HCT116 (cell line): ENCODE data around the gene OSBP2. TPM values are rescaled to one million over a fixed set of nuclear protein-coding genes. Genes with fewer than 3 reads are reported as not detected.

Experiments used
- ATAC-seq: fragments of 200-7000 bp; cut with Tn5 transposase; 2 replicates; pipeline ENCODE4 v1.9.1; 2020; ENCODE audit warnings: mild to moderate bottlenecking, moderate library complexity
- BruUV-seq: library from RNA; stranded (reverse); fragments of 400-500 nt; replicated peaks from 2 replicates; lab custom pipeline; 2021; lab: Mats Ljungman, UMichigan
- CTCF ChIA-PET: fragments of 300-600 bp; sonication (Branson Sonifier 250); formaldehyde crosslinking; loops from one replicate; lab custom pipeline; 2021; ENCODE audit warnings: antibody characterized with exemption; lab: Charles Lee
- POLR2A ChIA-PET: fragments of 300-600, 350-600 bp; sonication (Branson Sonifier 250); formaldehyde crosslinking; loops from one replicate; lab custom pipeline; 2021; ENCODE audit warnings: antibody characterized with exemption; lab: Charles Lee
- RAD21 ChIA-PET, 2 experiments: fragments of 300-600 bp; sonication (Branson Sonifier 250); formaldehyde crosslinking; loops; one replicate each; lab custom pipeline; 2023; ENCODE audit warnings: low total read pairs in 2 of 2; ENCODE audit not compliant: uncharacterized antibody in 2 of 2, unreplicated experiment in 2 of 2, low non-redundant PET in 1 of 2; lab: Charles Lee
- DNase-seq: peaks from one replicate; pipeline ENCODE4 v3.0.0-alpha.2; 2010; ENCODE audit warnings: low read depth, low spot score
- H2AFZ ChIP-seq: fragments of 200-600 bp; shearing (Covaris generic), sonication (generic); 2 replicates; pipeline ENCODE4 v1.6.1; 2017; ENCODE audit warnings: low read depth, mixed run types, mixed read lengths, antibody characterized with exemption, low read length; ENCODE audit not compliant: poor library complexity, severe bottlenecking
- H3K27ac ChIP-seq: 2 replicates; pipeline ENCODE4 v1.5.1; 2012; ENCODE audit warnings: low read depth, low read length
- H3K27me3 ChIP-seq: fragments of 200-600 bp; sonication (generic); 2 replicates; pipeline ENCODE4 v1.6.1; 2016; ENCODE audit warnings: mixed run types, low read length, mixed read lengths; ENCODE audit not compliant: insufficient read depth
- H3K36me3 ChIP-seq, 2 experiments: fragments of 200-500 bp in 1 of 2; fragments of 200-600 bp in 1 of 2; sonication (Bioruptor generic) in 1 of 2; sonication (generic) in 1 of 2; 2 replicates each; pipeline versions ENCODE4 v1.5.1 to v1.6.1; 2014 to 2016; ENCODE audit warnings: low read length in 2 of 2, inconsistent platforms in 1 of 2, mixed read lengths in 1 of 2, mixed run types in 1 of 2; ENCODE audit not compliant: insufficient read depth in 2 of 2, control insufficient read depth in 1 of 2
- H3K4me1 ChIP-seq, 2 experiments: fragments of 200-600 bp in 1 of 2; sonication (generic) in 1 of 2; 2 replicates each; pipeline versions ENCODE4 v1.5.1 to v1.6.1; 2012 to 2017; ENCODE audit warnings: low read length in 2 of 2, inconsistent platforms in 1 of 2, mild to moderate bottlenecking in 1 of 2, mixed read lengths in 1 of 2, mixed run types in 1 of 2, moderate library complexity in 1 of 2; ENCODE audit not compliant: insufficient read depth in 2 of 2, control insufficient read depth in 1 of 2
- H3K4me2 ChIP-seq: fragments of 200-600 bp; sonication (generic); 2 replicates; pipeline ENCODE4 v1.6.1; 2017; ENCODE audit warnings: mixed run types, low read length, mixed read lengths
- H3K4me3 ChIP-seq, 2 experiments: fragments of 200-600 bp in 1 of 2; sonication (generic) in 1 of 2; replicated peaks in 1 of 2; 2 replicates each; pipeline ENCODE4 v1.5.1; 2011 to 2016; ENCODE audit warnings: low read length in 2 of 2, control low read depth in 1 of 2, low read depth in 1 of 2, mild to moderate bottlenecking in 1 of 2, mixed read lengths in 1 of 2, mixed run types in 1 of 2
- H3K79me2 ChIP-seq: fragments of 200-600 bp; sonication (generic); 2 replicates; pipeline ENCODE4 v1.6.1; 2017; ENCODE audit warnings: mild to moderate bottlenecking, mixed run types, low read length, moderate library complexity, mixed read lengths; ENCODE audit not compliant: insufficient read depth
- H3K9ac ChIP-seq: fragments of 200-600 bp; sonication (generic); 2 replicates; pipeline ENCODE4 v1.6.1; 2016; ENCODE audit warnings: low read length, mixed read lengths
- H3K9me2 ChIP-seq: fragments of 200-600 bp; sonication (generic), shearing (Covaris generic); 2 replicates; pipeline ENCODE4 v1.6.1; 2017; ENCODE audit warnings: mixed run types, mild to moderate bottlenecking, moderate library complexity; ENCODE audit not compliant: insufficient read depth
- H3K9me3 ChIP-seq, 2 experiments: fragments of 200-500 bp in 1 of 2; fragments of 200-600 bp in 1 of 2; sonication (Bioruptor generic) in 1 of 2; sonication (generic) in 1 of 2; 2 replicates each; pipeline ENCODE4 v1.6.1; 2014 to 2017; ENCODE audit warnings: low read length in 2 of 2, mixed read lengths in 2 of 2, inconsistent platforms in 1 of 2, low read depth in 1 of 2, mild to moderate bottlenecking in 1 of 2, mixed run types in 1 of 2, moderate library complexity in 1 of 2; ENCODE audit not compliant: control insufficient read depth in 1 of 2, insufficient read depth in 1 of 2
- H4K20me1 ChIP-seq: fragments of 200-600 bp; sonication (generic), shearing (Covaris generic); 2 replicates; pipeline ENCODE4 v1.6.1; 2017; ENCODE audit warnings: mixed run types, mild to moderate bottlenecking, moderate library complexity; ENCODE audit not compliant: insufficient read depth
- CEBPB ChIP-seq: IDR thresholded peaks from 2 replicates; pipeline ENCODE4 v1.6.1; 2012; ENCODE audit warnings: low read depth
- EZH2phosphoT487 ChIP-seq: fragments of 200-600 bp; IDR thresholded peaks from 2 replicates; pipeline ENCODE4 v1.6.1; 2018; ENCODE audit warnings: antibody characterized with exemption, borderline replicate concordance
- POLR2AphosphoS5 ChIP-seq: IDR thresholded peaks from 2 replicates; pipeline ENCODE4 v1.6.1; 2011; ENCODE audit warnings: mild to moderate bottlenecking, low read depth, low read length, moderate library complexity
- YY1 ChIP-seq: IDR thresholded peaks from 2 replicates; pipeline ENCODE4 v1.6.1; 2011; ENCODE audit warnings: low read length, low read depth, moderate library complexity, mild to moderate bottlenecking; ENCODE audit not compliant: insufficient replicate concordance; ENCODE audit errors: extremely low read depth
- ZFX ChIP-seq: fragments of 450-650 bp; IDR thresholded peaks from 2 replicates; pipeline ENCODE4 v1.6.1; 2017
- intact Hi-C: fragments of 100-400 bp; cut with micrococcal nuclease; formaldehyde crosslinking; loops from 2 replicates; pipeline ENCODE4 v1.10.0; 2022
- total RNA-seq: library from RNA; stranded (reverse); gene quantifications from one replicate; pipeline ENCODE4 v1.2.1, GENCODE V29; 2021; ENCODE audit not compliant: unreplicated experiment
- TF ChIP-seq, protein P1 (sequence below): IDR thresholded peaks from 2 replicates; pipeline ENCODE4 v1.6.1; 2012

Gene OSBP2
- total RNA-seq, 1 experiment from 2014 or later = 12.9 TPM

DNA sequence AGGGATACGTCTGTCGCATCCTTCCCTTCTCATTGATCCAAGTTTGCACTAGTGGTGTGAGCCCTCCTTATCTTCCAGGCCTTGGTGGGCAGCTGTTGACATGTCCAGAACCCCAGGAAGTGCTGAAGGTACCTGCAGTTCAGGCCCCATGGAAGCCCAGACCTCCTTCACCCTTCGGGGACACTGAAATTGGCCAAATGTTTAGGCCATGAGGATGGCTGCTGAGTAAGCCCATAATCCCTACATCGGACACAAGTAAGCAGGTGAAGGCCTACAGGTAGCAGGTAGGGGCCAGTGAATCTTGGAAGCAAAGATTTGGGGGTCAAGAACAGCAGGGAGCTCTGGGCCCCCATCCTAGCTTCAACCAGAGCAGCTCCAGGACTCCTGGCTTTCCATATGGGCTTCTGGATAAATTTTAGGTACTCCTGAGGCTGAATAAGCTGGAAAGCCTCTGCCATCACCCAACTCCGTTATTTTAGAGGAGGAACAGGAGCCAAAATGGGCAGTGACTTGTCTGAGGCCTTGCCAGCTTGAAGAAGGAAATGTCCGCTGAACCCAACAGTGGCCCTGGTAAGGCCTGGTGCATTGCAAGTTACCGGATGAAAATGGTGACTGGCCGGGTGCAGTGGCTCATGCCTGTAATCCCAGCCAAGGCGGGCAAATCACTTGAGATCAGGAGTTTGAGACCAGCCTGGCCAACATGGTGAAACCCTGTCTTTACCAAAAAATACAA lies 228.7 kb downstream of the OSBP2 start:
- ChIA-PET POLR2A (no interaction called here), CTCF (interaction anchor here (1.9 kb wide), 1 partner anchor 160 kb away, joined by 7 read pairs; no protein-coding TSS in a partner anchor)
- Histone ChIP-seq H3K9me2 (no peaks in the 10 kb centered on the region), H3K9me3 (no peaks in the 10 kb centered on the region), H3K27ac (no peak overlapping the region), H3K36me3 (peaks cover 3 to 10% of the 10 kb centered on the region in 2 experiments; a peak in 3 of 4 replicates), H3K79me2 (no peaks in the 10 kb centered on the region), H4K20me1 (no peaks in the 10 kb centered on the region), H3K4me3 (no peak overlapping the region), H3K4me1 (no peaks in the 10 kb centered on the region), H2AFZ (no peak overlapping the region)
- BruUV-seq = no TSS peak
- DNase-seq = no peak
- intact Hi-C loops = loop anchor here (10.0 kb wide), 1 partner anchor 289 kb away; the partner anchor contains the start of gene SLC35E4
- TF ChIP-seq EZH2phosphoT487 = no peak
- TF ChIP-seq YY1 = no peak
- TF ChIP-seq POLR2AphosphoS5 = no peak
- TF ChIP-seq, all 23 proteins: peak for 0
- Histone ChIP-seq H3K9ac (no peak overlapping the region), H3K4me2 (no peak overlapping the region), H3K27me3 (no peaks in the 10 kb centered on the region)
- no peak for ATAC-seq
- RAD21 ChIA-PET = interaction anchor here in 1 of 2 experiments (0.6 kb wide), 1 partner anchor 156 kb away, joined by 3 read pairs; no protein-coding TSS in a partner anchor

DNA sequence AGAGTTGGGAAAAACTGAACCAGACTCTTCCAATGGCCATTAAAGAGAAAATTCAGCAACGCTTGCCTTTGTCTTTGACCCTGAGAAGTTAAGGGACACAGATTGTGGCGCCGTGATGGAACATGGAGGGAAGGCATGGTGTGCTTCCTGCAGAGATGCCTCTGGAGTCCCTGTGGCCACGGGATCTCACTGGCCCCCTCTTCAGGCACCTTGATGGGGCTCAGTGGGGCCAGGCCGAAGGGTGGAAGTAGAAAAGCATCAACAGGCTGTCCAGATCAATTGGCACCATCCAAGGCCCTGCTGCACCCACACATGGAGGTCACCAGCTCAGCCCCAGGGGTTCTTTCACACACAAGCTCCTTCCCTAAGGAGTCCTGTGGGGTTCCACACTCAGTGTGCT lies 231.0 kb downstream of the OSBP2 start:
- DNase-seq = no peak
- Histone ChIP-seq H3K4me2 (no peak overlapping the region), H3K27ac (no peak overlapping the region), H3K27me3 (no peaks in the 10 kb centered on the region), H3K9me2 (no peaks in the 10 kb centered on the region), H3K79me2 (no peaks in the 10 kb centered on the region), H3K9ac (no peak overlapping the region), H3K9me3 (no peaks in the 10 kb centered on the region), H4K20me1 (no peaks in the 10 kb centered on the region), H2AFZ (no peak overlapping the region), H3K36me3 (peaks cover 7 to 10% of the 10 kb centered on the region in 2 experiments; a peak in 3 of 4 replicates), H3K4me1 (no peaks in the 10 kb centered on the region), H3K4me3 (no peak overlapping the region)
- no TSS peak for BruUV-seq
- TF ChIP-seq POLR2AphosphoS5 = no peak
- TF ChIP-seq ZFX = no peak
- TF ChIP-seq CEBPB = no peak
- TF ChIP-seq, protein P1, sequence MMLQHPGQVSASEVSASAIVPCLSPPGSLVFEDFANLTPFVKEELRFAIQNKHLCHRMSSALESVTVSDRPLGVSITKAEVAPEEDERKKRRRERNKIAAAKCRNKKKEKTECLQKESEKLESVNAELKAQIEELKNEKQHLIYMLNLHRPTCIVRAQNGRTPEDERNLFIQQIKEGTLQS = no peak
- ChIA-PET RAD21 (no interaction called here), POLR2A (no interaction called here), CTCF (no interaction called here)
- ATAC-seq = no peak
- intact Hi-C loops = loop anchor here (10.0 kb wide), 1 partner anchor 291 kb away; the partner anchor contains the start of gene SLC35E4
